SK-N-SH (cell line): ENCODE results near the gene LIMS2. TPM values are rescaled to one million over a fixed set of nuclear protein-coding genes. Genes with fewer than 3 reads are reported as not detected.
A peak's percentile ranks its signal among the peaks of the same experiment; 100 is the strongest.

Experiments used
- CTCF ChIA-PET: fragments of 300-600, 350-600 bp; formaldehyde crosslinking; extraction: SDS; loops from one replicate; lab custom pipeline; 2021; lab: Yijun Ruan, JAX
- POLR2A ChIA-PET: fragments of 350-600 bp; sonication (Branson Sonifier 250); formaldehyde crosslinking; extraction: SDS; loops from one replicate; lab custom pipeline; 2020; ENCODE audit warnings: antibody characterized with exemption, inconsistent platforms; lab: Yijun Ruan, JAX
- DNase-seq: peaks from one replicate; pipeline ENCODE4 v3.0.0; 2012
- H2AFZ ChIP-seq: fragments of 200-600 bp; sonication (generic); 2 replicates; pipeline ENCODE4 v1.8.1; 2016; ENCODE audit warnings: antibody characterized with exemption, mild to moderate bottlenecking, low read depth
- H3F3A ChIP-seq: fragments of 200-600 bp; sonication (generic); replicated peaks from 2 replicates; pipeline ENCODE3; 2016; ENCODE audit warnings: antibody characterized with exemption, mild to moderate bottlenecking; ENCODE audit not compliant: insufficient read depth
- H3K27ac ChIP-seq, 2 experiments: fragments of 200-500 bp in 1 of 2; fragments of 200-600 bp in 1 of 2; sonication (Bioruptor generic) in 1 of 2; sonication (generic), shearing (Covaris generic) in 1 of 2; 2 replicates each; pipeline versions ENCODE4 v1.5.1 to v1.6.1; 2014 to 2016; ENCODE audit warnings: low read depth in 2 of 2, inconsistent platforms in 1 of 2, low read length in 1 of 2, mild to moderate bottlenecking in 1 of 2, mixed read lengths in 1 of 2
- H3K27me3 ChIP-seq: fragments of 200-600 bp; sonication (generic), shearing (Covaris generic); 2 replicates; pipeline ENCODE4 v1.6.1; 2016; ENCODE audit warnings: mixed run types; ENCODE audit not compliant: insufficient read depth
- H3K36me3 ChIP-seq, 2 experiments: fragments of 200-500 bp in 1 of 2; fragments of 200-600 bp in 1 of 2; sonication (Bioruptor generic) in 1 of 2; sonication (generic) in 1 of 2; replicated peaks in 1 of 2; 2 replicates each; pipeline versions ENCODE3 to v1.5.1; 2014 to 2016; ENCODE audit warnings: low read length in 1 of 2, mild to moderate bottlenecking in 1 of 2; ENCODE audit not compliant: insufficient read depth in 2 of 2, control insufficient read depth in 1 of 2
- H3K4me1 ChIP-seq, 2 experiments: fragments of 200-500 bp in 1 of 2; fragments of 200-600 bp in 1 of 2; sonication (Bioruptor generic) in 1 of 2; sonication (generic), shearing (Covaris generic) in 1 of 2; 2 replicates each; pipeline versions ENCODE4 v1.5.1 to v1.6.1; 2014 to 2016; ENCODE audit warnings: low read depth in 1 of 2, low read length in 1 of 2, mixed run types in 1 of 2; ENCODE audit not compliant: insufficient read depth in 2 of 2, control insufficient read depth in 1 of 2
- H3K4me2 ChIP-seq: fragments of 200-600 bp; sonication (generic), shearing (Covaris generic); 2 replicates; pipeline ENCODE4 v1.6.1; 2017; ENCODE audit warnings: mixed run types
- H3K4me3 ChIP-seq, 2 experiments: fragments of 200-500 bp in 1 of 2; fragments of 200-600 bp in 1 of 2; sonication (Bioruptor generic) in 1 of 2; sonication (generic), shearing (Covaris generic) in 1 of 2; 2 replicates each; pipeline versions ENCODE4 v1.5.1 to v1.8.1; 2014 to 2016; ENCODE audit warnings: low read depth in 2 of 2, inconsistent platforms in 1 of 2, low read length in 1 of 2, mild to moderate bottlenecking in 1 of 2, mixed read lengths in 1 of 2, moderate library complexity in 1 of 2
- H3K79me2 ChIP-seq: fragments of 200-600 bp; sonication (generic); 2 replicates; pipeline ENCODE4 v1.8.1; 2017; ENCODE audit warnings: mild to moderate bottlenecking; ENCODE audit not compliant: insufficient read depth
- H3K9ac ChIP-seq: fragments of 200-600 bp; sonication (generic); 2 replicates; pipeline ENCODE4 v1.6.1; 2017; ENCODE audit warnings: mixed run types
- H3K9me2 ChIP-seq: fragments of 200-600 bp; sonication (generic); 2 replicates; pipeline ENCODE4 v1.6.1; 2017; ENCODE audit warnings: mixed run types
- H3K9me3 ChIP-seq: fragments of 200-600 bp; sonication (generic); 2 replicates; pipeline ENCODE4 v1.6.1; 2017; ENCODE audit warnings: mixed run types, mild to moderate bottlenecking, moderate library complexity
- H4K20me1 ChIP-seq: fragments of 200-600 bp; sonication (generic); 2 replicates; pipeline ENCODE4 v1.6.1; 2017; ENCODE audit warnings: mild to moderate bottlenecking, mixed run types; ENCODE audit not compliant: insufficient read depth
- FOXJ3 ChIP-seq: sonication (generic); formaldehyde crosslinking; IDR thresholded peaks from 2 replicates; pipeline ENCODE4 v1.5.1; 2020; ENCODE audit warnings: mild to moderate bottlenecking, missing genetic modification reagents
- MEF2A ChIP-seq: IDR thresholded peaks from 2 replicates; pipeline ENCODE4 v1.4.0; 2012; ENCODE audit warnings: low read depth, borderline replicate concordance
- MXI1 ChIP-seq: IDR thresholded peaks from 2 replicates; pipeline ENCODE4 v1.6.1; 2012; ENCODE audit warnings: mild to moderate bottlenecking, low read depth, low read length, improper control_type of control experiment
- NFIC ChIP-seq: IDR thresholded peaks from 2 replicates; pipeline ENCODE4 v1.4.0; 2012; ENCODE audit warnings: borderline replicate concordance
- RAD21 ChIP-seq: IDR thresholded peaks from 2 replicates; pipeline ENCODE4 v1.6.1; 2012; ENCODE audit warnings: mild to moderate bottlenecking, low read length
- RCOR1 ChIP-seq: fragments of 150-350 bp; IDR thresholded peaks from 2 replicates; pipeline ENCODE4 v1.6.1; 2017; ENCODE audit warnings: antibody characterized with exemption, low read length
- WGBS: methylation state at CpG from one replicate; pipeline ENCODE4 v1.1.6; 2017; ENCODE audit warnings: low lambda C conversion rate; 5-methylcytosine and 5-hydroxymethylcytosine counted together
- polyA plus RNA-seq, 3 experiments: library from polyadenylated mRNA; depleted of rRNA; stranded (reverse); fragments of >200 nt; gene quantifications; 2 replicates each; pipeline ENCODE4 v1.2.3, GENCODE V29; 2012
- TF ChIP-seq, protein P1 (sequence below): fragments of 200-600 bp; sonication (generic); IDR thresholded peaks from 2 replicates; pipeline ENCODE4 v1.6.1; 2017; ENCODE audit warnings: antibody characterized with exemption, mild to moderate bottlenecking, moderate library complexity
- TF ChIP-seq, protein P2 (sequence below): IDR thresholded peaks from 2 replicates; pipeline ENCODE4; 2012

Gene LIMS2
- polyA plus RNA-seq, 1 of the 3 experiments (the other 2 are of a cell fraction) = 2.7 TPM

DNA sequence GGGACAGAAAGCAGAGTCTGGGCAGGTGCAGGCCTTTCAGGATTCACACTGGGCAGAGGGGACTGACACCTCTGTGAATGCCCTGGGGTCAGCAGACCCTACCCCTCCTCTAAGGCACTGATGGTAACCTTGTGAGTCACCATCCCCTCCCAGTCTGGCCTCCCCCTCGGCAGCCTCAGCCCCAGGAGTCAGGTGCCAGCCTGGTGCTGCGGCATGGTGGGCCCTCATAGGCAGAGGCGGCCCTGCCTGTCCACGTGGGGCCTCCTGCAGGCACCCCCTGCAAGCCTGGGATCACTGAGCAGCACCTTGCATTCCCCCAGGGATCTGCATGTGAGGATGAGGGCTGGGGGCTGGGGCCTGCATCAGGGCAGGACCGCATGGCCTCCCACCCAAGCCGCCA is 34.2 kb downstream of the LIMS2 start:
- Histone ChIP-seq H2AFZ (no peak overlapping the region), H3K4me2 (no peak overlapping the region), H4K20me1 (no peaks in the 10 kb centered on the region), H3K4me1 (peaks cover 10 to 29% of the 10 kb centered on the region in 2 experiments; a peak in 3 of 4 replicates), H3K27me3 (no peaks in the 10 kb centered on the region), H3K79me2 (no peaks in the 10 kb centered on the region), H3K9ac (no peak overlapping the region), H3K36me3 (no peaks in the 10 kb centered on the region), H3K27ac (no peak overlapping the region; a peak in 1 of 4 replicates), H3K4me3 (no peak overlapping the region), H3F3A (no peaks in the 10 kb centered on the region), H3K9me3 (no peaks in the 10 kb centered on the region), H3K9me2 (no peaks in the 10 kb centered on the region)
- ChIA-PET CTCF (interaction anchor here (1.1 to 3.6 kb wide), 4 partner anchors 9 to 218 kb away, joined by 4 to 21 read pairs (median 8); partner anchors contain the start of gene LIMS2), POLR2A (no interaction called here)
- WGBS = 100% methylated on average over 2 of the region's 6 CpGs
- no peak for TF ChIP-seq MEF2A
- TF ChIP-seq MXI1 = no peak
- no peak for TF ChIP-seq RCOR1
- no peak for TF ChIP-seq FOXJ3 (CRISPR knock-in tag)
- no peak for TF ChIP-seq NFIC
- no peak for DNase-seq

DNA sequence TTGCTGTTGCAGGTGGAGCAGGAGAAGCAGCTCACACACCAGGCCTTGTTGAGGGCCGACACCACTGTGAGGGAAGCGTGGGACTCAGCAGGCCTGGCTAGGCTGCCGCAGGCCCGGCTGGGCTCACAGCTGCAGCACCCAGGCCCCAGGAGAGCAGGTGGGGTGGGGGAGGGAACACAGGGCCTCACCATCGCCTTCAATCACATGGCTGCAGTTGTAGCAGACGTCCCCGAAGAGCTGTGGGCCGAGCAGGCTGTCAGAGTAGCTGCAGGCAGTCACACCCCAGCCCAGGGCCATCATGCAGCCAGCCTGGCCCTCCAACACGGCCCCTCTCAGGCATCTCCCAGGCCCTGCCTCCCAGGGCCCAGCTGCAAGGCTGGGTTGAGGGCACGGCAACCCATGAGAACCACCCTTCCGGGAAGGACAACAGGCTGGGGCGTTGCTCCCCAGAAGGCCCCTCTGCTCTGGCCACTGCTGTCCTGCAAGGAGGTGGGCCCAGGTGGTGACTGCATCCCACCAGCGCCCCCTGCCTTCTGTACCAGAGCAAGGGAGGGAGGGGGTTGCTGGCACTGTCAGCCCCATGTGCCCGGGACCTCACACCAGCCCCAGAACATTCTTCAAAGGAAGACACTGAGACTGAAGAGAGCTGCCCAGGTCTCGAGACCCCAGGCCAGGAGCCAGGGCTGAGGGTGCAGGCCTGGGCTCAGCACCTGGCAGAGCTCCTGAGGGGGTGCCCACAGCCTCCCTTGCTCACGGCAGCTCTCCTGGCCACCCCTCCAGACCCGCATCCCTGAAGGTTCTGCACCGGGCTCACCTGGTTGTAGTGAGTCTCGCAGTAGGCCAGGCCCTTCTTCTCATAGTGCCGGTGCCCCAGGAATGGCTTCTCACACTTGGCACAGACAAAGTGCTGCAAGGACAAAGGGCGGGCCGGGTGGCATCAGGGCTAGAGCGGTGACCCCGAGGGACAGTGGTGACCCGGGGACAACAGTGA is 35.0 kb downstream of the LIMS2 start:
- Histone ChIP-seq H3K4me3 (no peak overlapping the region), H2AFZ (no peak overlapping the region), H4K20me1 (no peaks in the 10 kb centered on the region), H3K4me2 (no peak overlapping the region), H3K9me3 (no peaks in the 10 kb centered on the region), H3K27ac (no peak overlapping the region), H3K4me1 (peaks cover 10 to 30% of the 10 kb centered on the region in 2 experiments; a peak in 3 of 4 replicates), H3F3A (no peaks in the 10 kb centered on the region), H3K9ac (no peak overlapping the region), H3K36me3 (no peaks in the 10 kb centered on the region), H3K27me3 (no peaks in the 10 kb centered on the region), H3K79me2 (no peaks in the 10 kb centered on the region), H3K9me2 (no peaks in the 10 kb centered on the region)
- WGBS = 83% methylated on average over 4 of the region's 25 CpGs
- POLR2A ChIA-PET = interaction anchor here (1.6 kb wide), 1 partner anchor 62 kb away, joined by 3 read pairs; no protein-coding TSS in a partner anchor
- CTCF ChIA-PET = interaction anchor here (0.6 to 3.6 kb wide), 7 partner anchors 9 to 218 kb away, joined by 3 to 21 read pairs (median 4); partner anchors contain the start of gene LIMS2
- peak; percentile 72 for DNase-seq
- TF ChIP-seq, protein P1, sequence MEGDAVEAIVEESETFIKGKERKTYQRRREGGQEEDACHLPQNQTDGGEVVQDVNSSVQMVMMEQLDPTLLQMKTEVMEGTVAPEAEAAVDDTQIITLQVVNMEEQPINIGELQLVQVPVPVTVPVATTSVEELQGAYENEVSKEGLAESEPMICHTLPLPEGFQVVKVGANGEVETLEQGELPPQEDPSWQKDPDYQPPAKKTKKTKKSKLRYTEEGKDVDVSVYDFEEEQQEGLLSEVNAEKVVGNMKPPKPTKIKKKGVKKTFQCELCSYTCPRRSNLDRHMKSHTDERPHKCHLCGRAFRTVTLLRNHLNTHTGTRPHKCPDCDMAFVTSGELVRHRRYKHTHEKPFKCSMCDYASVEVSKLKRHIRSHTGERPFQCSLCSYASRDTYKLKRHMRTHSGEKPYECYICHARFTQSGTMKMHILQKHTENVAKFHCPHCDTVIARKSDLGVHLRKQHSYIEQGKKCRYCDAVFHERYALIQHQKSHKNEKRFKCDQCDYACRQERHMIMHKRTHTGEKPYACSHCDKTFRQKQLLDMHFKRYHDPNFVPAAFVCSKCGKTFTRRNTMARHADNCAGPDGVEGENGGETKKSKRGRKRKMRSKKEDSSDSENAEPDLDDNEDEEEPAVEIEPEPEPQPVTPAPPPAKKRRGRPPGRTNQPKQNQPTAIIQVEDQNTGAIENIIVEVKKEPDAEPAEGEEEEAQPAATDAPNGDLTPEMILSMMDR = peak; percentile 38
- peak; percentile 22; the same call in 1 of the 2 replicates for TF ChIP-seq RAD21
- TF ChIP-seq, protein P2, sequence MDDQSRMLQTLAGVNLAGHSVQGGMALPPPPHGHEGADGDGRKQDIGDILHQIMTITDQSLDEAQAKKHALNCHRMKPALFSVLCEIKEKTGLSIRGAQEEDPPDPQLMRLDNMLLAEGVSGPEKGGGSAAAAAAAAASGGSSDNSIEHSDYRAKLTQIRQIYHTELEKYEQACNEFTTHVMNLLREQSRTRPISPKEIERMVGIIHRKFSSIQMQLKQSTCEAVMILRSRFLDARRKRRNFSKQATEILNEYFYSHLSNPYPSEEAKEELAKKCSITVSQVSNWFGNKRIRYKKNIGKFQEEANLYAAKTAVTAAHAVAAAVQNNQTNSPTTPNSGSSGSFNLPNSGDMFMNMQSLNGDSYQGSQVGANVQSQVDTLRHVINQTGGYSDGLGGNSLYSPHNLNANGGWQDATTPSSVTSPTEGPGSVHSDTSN = no peak
